NCI-H2196 treated with DMSO at 0.1 percent for 48 hours (cell line): ENCODE measurements around the gene VPS72.
A peak's percentile ranks its signal among the peaks of the same experiment; 100 is the strongest.
"Not testable (repeated sequence)": the region's sequence is repeated elsewhere in the genome, so short reads cannot be mapped to it uniquely, and the experiment has no call there.

Experiments
- DNase-seq: peaks from one replicate; lab custom pipeline; 2025; ENCODE audit not compliant: unreplicated experiment; lab: John Stamatoyannopoulos, UW

Gene VPS72

GRCh38 chr1:151189637-151190445, at the start of gene VPS72:
Gene VPS72 (minus strand): TSS chr1:151190197. CDS start chr1:151190121, 76 bp downstream.
- DNase-seq = peak; percentile 91

GRCh38 chr1:151238467-151238739, 48.4 kb upstream of the VPS72 start:
- DNase-seq = no peak

- DNase-seq = no peak
Measured at GRCh38 chr1:151237678-151238466, 47.9 kb upstream of the VPS72 start.

GRCh38 chr1:151235235-151235634, 45.2 kb upstream of the VPS72 start:
- no peak for DNase-seq

- DNase-seq = no peak
Measured at GRCh38 chr1:151222130-151222529, 32.1 kb upstream of the VPS72 start.

GRCh38 chr1:151221616-151222015, 31.6 kb upstream of the VPS72 start:
- DNase-seq = no peak

GRCh38 chr1:151213560-151213959, 23.6 kb upstream of the VPS72 start:
- DNase-seq = no peak

- no peak for DNase-seq
Measured at GRCh38 chr1:151211972-151212705, 22.1 kb upstream of the VPS72 start.

GRCh38 chr1:151210830-151211229, 20.8 kb upstream of the VPS72 start:
- DNase-seq = no peak

GRCh38 chr1:151205381-151205965, 15.5 kb upstream of the VPS72 start:
- DNase-seq = not testable (repeated sequence)

- DNase-seq = no peak
Measured at GRCh38 chr1:151199873-151200581, 10.0 kb upstream of the VPS72 start.

GRCh38 chr1:151198254-151199127, 8.5 kb upstream of the VPS72 start, which contains the start of gene PIP5K1A:
Gene PIP5K1A (plus strand): TSS chr1:151198552. CDS start chr1:151198997, 445 bp downstream.
- DNase-seq = peak; percentile 96

GRCh38 chr1:151197863-151198253, 7.9 kb upstream of the VPS72 start:
- DNase-seq = no peak

- peak; percentile 65 for DNase-seq
Measured at GRCh38 chr1:151196292-151196800, 6.3 kb upstream of the VPS72 start.

GRCh38 chr1:151194894-151195594, 5.0 kb upstream of the VPS72 start:
- DNase-seq = not testable (repeated sequence)

GRCh38 chr1:151193856-151194255, 3.9 kb upstream of the VPS72 start:
- no peak for DNase-seq

GRCh38 chr1:151193304-151193703, 3.3 kb upstream of the VPS72 start:
- no peak for DNase-seq

GRCh38 chr1:151192047-151192446, 2.0 kb upstream of the VPS72 start:
- no peak for DNase-seq

GRCh38 chr1:151188667-151189066, 1.3 kb downstream of the VPS72 start:
- not testable (repeated sequence) for DNase-seq
